Right renal pelvis (tissue), 4 donors: ENCODE data around the gene GPATCH2. TPM values are rescaled to one million over a fixed set of nuclear protein-coding genes. Genes with fewer than 3 reads are reported as not detected.
"Not testable (repeated sequence)": the region's sequence is repeated elsewhere in the genome, so short reads cannot be mapped to it uniquely, and the experiment has no call there.

Experiments used
- DNase-seq, 4 donors: peaks; one replicate each; pipeline ENCODE4 v3.0.0-alpha.2; 2013; ENCODE audit warnings: low read depth in 4 of 4, low spot score in 3 of 4, missing footprints in 1 of 4
- polyA plus RNA-seq, 4 donors: library from polyadenylated mRNA; unstranded; fragments of 120-200 nt; gene quantifications; one replicate each; pipeline ENCODE4 v1.2.1, GENCODE V29; 2013; ENCODE audit not compliant: insufficient read length in 4 of 4

Gene GPATCH2
- polyA plus RNA-seq, 4 donors, result 24.5 to 29.3 (median 28.2) TPM

GRCh38 chr1:217585577-217585976, 45.3 kb downstream of the GPATCH2 start:
- DNase-seq, result no peak

GRCh38 chr1:217584286-217584811, 46.5 kb downstream of the GPATCH2 start:
- DNase-seq, result not testable (repeated sequence)

- DNase-seq, result no peak
These were observed 53.6 kb downstream of the GPATCH2 start for GRCh38 chr1:217577336-217577735.

GRCh38 chr1:217574265-217574949, 56.5 kb downstream of the GPATCH2 start:
- no peak for DNase-seq

GRCh38 chr1:217569021-217569420, 61.9 kb downstream of the GPATCH2 start:
- no peak for DNase-seq

- no peak for DNase-seq
These were observed 62.7 kb downstream of the GPATCH2 start for GRCh38 chr1:217568200-217568599.

- DNase-seq, result no peak
These were observed 66.1 kb downstream of the GPATCH2 start for GRCh38 chr1:217564833-217565232.

- DNase-seq, result no peak
These were observed 66.7 kb downstream of the GPATCH2 start for GRCh38 chr1:217564207-217564606.

GRCh38 chr1:217563179-217563578, 67.7 kb downstream of the GPATCH2 start:
- DNase-seq, result no peak

GRCh38 chr1:217562229-217562878, 68.5 kb downstream of the GPATCH2 start:
- DNase-seq, result no peak

GRCh38 chr1:217561446-217561845, 69.4 kb downstream of the GPATCH2 start:
- no peak for DNase-seq

GRCh38 chr1:217554849-217555248, 76.0 kb downstream of the GPATCH2 start:
- DNase-seq, result no peak

GRCh38 chr1:217553949-217554509, 76.9 kb downstream of the GPATCH2 start:
- no peak for DNase-seq

GRCh38 chr1:217552339-217552951, 78.4 kb downstream of the GPATCH2 start:
- DNase-seq, result no peak

GRCh38 chr1:217542837-217543236, 88.1 kb downstream of the GPATCH2 start:
- no peak for DNase-seq

GRCh38 chr1:217542136-217542777, 88.6 kb downstream of the GPATCH2 start:
- DNase-seq, result no peak

- no peak for DNase-seq
These were observed 90.6 kb downstream of the GPATCH2 start for GRCh38 chr1:217540321-217540720.

- no peak for DNase-seq
These were observed 91.4 kb downstream of the GPATCH2 start for GRCh38 chr1:217539510-217539909.

GRCh38 chr1:217535601-217536377, 95.1 kb downstream of the GPATCH2 start:
- DNase-seq, result no peak

- no peak for DNase-seq
These were observed 96.3 kb downstream of the GPATCH2 start for GRCh38 chr1:217534566-217534965.
